Measurements from ENCODE around the gene DDIT4L. TPM values are rescaled to one million over a fixed set of nuclear protein-coding genes. Genes with fewer than 3 reads are reported as not detected.

Gene DDIT4L
- total RNA-seq, 4 donors from 2014 or later = 0.77 to 5.0 (median 3.0) TPM

DNA sequence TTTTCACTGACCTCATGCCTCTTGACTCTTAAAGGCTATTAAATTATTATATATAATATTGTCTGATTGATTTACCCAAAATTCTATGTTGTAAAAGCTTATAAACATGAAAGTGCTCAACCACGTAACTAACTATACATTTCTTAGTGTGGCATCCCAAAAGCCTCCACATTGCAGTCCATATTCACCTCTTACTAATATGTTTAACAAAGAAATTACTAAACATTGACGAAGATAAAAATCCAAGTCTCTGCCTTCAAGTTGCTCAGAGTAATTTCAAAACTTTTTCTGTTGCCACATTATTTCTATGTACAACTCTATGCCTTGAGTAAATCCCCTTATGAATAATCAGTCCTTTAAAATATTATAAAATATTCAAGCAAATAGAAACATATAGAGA lies 14.4 kb downstream of the DDIT4L start:
- WGBS, 2 donors (ENCODE audit: low coverage in 1 of 2) = 94 to 100% methylated on average over 2 of the region's 2 CpGs
- TF ChIP-seq, protein P1, sequence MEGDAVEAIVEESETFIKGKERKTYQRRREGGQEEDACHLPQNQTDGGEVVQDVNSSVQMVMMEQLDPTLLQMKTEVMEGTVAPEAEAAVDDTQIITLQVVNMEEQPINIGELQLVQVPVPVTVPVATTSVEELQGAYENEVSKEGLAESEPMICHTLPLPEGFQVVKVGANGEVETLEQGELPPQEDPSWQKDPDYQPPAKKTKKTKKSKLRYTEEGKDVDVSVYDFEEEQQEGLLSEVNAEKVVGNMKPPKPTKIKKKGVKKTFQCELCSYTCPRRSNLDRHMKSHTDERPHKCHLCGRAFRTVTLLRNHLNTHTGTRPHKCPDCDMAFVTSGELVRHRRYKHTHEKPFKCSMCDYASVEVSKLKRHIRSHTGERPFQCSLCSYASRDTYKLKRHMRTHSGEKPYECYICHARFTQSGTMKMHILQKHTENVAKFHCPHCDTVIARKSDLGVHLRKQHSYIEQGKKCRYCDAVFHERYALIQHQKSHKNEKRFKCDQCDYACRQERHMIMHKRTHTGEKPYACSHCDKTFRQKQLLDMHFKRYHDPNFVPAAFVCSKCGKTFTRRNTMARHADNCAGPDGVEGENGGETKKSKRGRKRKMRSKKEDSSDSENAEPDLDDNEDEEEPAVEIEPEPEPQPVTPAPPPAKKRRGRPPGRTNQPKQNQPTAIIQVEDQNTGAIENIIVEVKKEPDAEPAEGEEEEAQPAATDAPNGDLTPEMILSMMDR (IDR thresholded peaks at IDR 0.05) = no peak
- TF ChIP-seq POLR2AphosphoS5 (IDR thresholded peaks at IDR 0.05) = no peak
- no peak for TF ChIP-seq EP300 (IDR thresholded peaks at IDR 0.05)
- TF ChIP-seq POLR2A (IDR thresholded peaks at IDR 0.05) = no peak
- Histone ChIP-seq H3K36me3 (no peaks in the 10 kb centered on the region), H3K4me3 (no peak overlapping the region), H3K27me3 (no peaks in the 10 kb centered on the region), H3K4me1 (no peaks in the 10 kb centered on the region), H3K27ac (no peak overlapping the region), H3K9me3 (no peaks in the 10 kb centered on the region)
- no peak for ATAC-seq

DNA sequence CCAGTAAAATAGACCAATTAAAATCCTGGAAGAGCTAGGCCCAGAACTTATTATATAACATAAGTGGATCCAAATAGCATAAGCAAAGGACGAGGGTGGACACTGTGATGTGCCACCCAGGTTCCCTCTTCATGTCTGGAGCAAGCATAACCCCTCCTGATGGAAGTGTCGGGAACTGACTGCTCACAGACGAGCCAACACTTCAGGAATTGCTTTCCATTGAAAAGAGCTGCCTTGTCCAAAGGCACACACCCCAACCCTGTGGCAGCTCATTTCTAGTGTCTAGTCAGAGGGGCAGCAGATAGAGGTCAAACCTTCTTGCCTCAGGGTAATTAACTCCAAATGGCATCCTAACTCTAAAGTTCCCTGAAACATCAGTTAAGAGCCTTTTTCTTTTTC lies 15.3 kb downstream of the DDIT4L start:
- TF ChIP-seq POLR2AphosphoS5 (IDR thresholded peaks at IDR 0.05) (no peak), EP300 (IDR thresholded peaks at IDR 0.05) (no peak), POLR2A (IDR thresholded peaks at IDR 0.05) (no peak)
- TF ChIP-seq, protein P1 (IDR thresholded peaks at IDR 0.05) = no peak
- Histone ChIP-seq H3K9me3 (no peaks in the 10 kb centered on the region), H3K36me3 (no peaks in the 10 kb centered on the region), H3K4me3 (no peak overlapping the region), H3K27ac (no peak overlapping the region), H3K4me1 (no peaks in the 10 kb centered on the region), H3K27me3 (no peaks in the 10 kb centered on the region)
- 95% methylated on average over 3 of the region's 3 CpGs; no CpG with 5 or more reads in 1 of the 2 donors for WGBS, 2 donors (ENCODE audit: low coverage in 1 of 2)
- ATAC-seq = no peak

GRCh38 chr4:100170986-100171385 lies 19.3 kb downstream of the DDIT4L start:
- H3K27me3 ChIP-seq = no peaks in the 10 kb centered on the region
- ATAC-seq = no peak
- WGBS, 2 donors (ENCODE audit: low coverage in 1 of 2) = 61 to 72% methylated on average over 3 of the region's 3 CpGs
- H3K4me3 ChIP-seq = no peak overlapping the region
- no peaks in the 10 kb centered on the region for H3K36me3 ChIP-seq
- no peak for TF ChIP-seq POLR2AphosphoS5 (IDR thresholded peaks at IDR 0.05)
- no peak for TF ChIP-seq EP300 (IDR thresholded peaks at IDR 0.05)
- H3K27ac ChIP-seq = no peak overlapping the region
- H3K4me1 ChIP-seq = peaks cover 0 to 15% (median 0%) of the 10 kb centered on the region in 3 donors
- no peaks in the 10 kb centered on the region for H3K9me3 ChIP-seq

DNA sequence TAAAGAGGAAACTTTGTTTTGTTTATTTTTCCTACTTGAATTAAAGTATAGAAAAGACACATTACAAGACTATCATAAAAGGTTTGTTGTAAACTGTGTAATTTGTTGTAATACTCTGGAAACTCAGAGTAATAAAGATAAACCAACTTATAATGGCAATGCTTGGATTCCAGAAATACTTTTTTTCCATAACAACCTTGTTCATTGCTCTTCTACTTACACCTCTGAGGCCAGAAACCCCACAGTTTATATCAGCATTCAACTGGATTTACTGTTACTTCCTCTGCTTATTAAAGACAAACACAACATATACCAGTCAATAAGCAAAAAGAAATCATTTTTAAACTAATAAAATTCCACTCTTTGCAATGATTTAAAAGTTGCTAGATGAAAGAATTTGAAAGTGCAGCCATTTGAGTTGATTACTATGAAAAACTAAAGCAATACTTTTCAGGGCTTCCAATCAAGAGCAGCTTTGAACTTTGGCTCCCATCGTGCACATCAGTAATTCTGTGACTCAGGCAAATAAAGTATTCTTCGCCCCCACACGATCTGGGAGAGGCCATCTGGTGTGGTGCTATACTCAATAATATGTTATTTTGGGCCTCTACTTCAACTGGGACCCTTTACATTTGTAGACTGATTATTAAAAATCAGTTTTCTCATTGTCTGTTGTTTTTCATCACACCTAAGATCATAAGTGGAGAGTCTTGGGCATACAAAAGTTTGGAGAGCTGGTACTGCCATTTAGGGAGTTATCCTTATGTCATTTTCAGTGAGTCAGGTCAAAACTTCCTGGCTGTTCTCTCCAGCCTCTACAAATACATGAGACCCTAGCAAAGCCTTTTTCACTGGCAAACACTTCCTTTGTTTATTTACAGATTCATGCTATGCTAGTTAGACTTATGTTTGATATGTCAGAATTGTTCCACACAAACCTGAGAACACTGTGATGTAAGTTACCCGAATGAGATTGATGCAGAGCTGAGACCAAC lies 20.5 kb downstream of the DDIT4L start:
- no peaks in the 10 kb centered on the region for H3K9me3 ChIP-seq
- H3K27ac ChIP-seq = no peak overlapping the region
- H3K4me3 ChIP-seq = no peak overlapping the region
- no peaks in the 10 kb centered on the region for H3K27me3 ChIP-seq
- no peaks in the 10 kb centered on the region for H3K36me3 ChIP-seq
- no peak for TF ChIP-seq EP300 (IDR thresholded peaks at IDR 0.05)
- TF ChIP-seq, protein P1 (IDR thresholded peaks at IDR 0.05) = no peak
- TF ChIP-seq POLR2A (IDR thresholded peaks at IDR 0.05) = no peak
- no peak for TF ChIP-seq POLR2AphosphoS5 (IDR thresholded peaks at IDR 0.05)
- H3K4me1 ChIP-seq = peaks cover 0 to 15% (median 0%) of the 10 kb centered on the region in 3 donors
- ATAC-seq = no peak
- 61 to 63% methylated on average over 4 of the region's 4 CpGs for WGBS, 2 donors (ENCODE audit: low coverage in 1 of 2)

- no peak overlapping the region for H3K4me3 ChIP-seq
- TF ChIP-seq POLR2AphosphoS5 (IDR thresholded peaks at IDR 0.05) (no peak), POLR2A (IDR thresholded peaks at IDR 0.05) (no peak), EP300 (IDR thresholded peaks at IDR 0.05) (no peak)
- TF ChIP-seq, protein P1 (IDR thresholded peaks at IDR 0.05) = no peak
- no peaks in the 10 kb centered on the region for H3K36me3 ChIP-seq
- H3K4me1 ChIP-seq = peaks cover 0 to 15% (median 0%) of the 10 kb centered on the region in 3 donors
- ATAC-seq = no peak
- 11 to 12% methylated on average over 5 of the region's 5 CpGs for WGBS, 2 donors (ENCODE audit: low coverage in 1 of 2)
- no peaks in the 10 kb centered on the region for H3K9me3 ChIP-seq
- H3K27ac ChIP-seq = no peak overlapping the region
- no peaks in the 10 kb centered on the region for H3K27me3 ChIP-seq
Observed at GRCh38 chr4:100168521-100168920, 21.7 kb downstream of the DDIT4L start.
